SK-N-MC (cell line): Measurements from ENCODE around the gene SYCP2.

Experiments used
- DNase-seq: peaks from one replicate; pipeline ENCODE4 v3.0.0-alpha.2; 2011; ENCODE audit warnings: low read depth, low spot score
- H3K27ac ChIP-seq: fragments of 200-600 bp; sonication (generic); 2 replicates; pipeline ENCODE4 v1.5.1; 2016; ENCODE audit warnings: mixed run types
- H3K36me3 ChIP-seq: fragments of 200-600 bp; sonication (generic); 2 replicates; pipeline ENCODE4 v1.6.1; 2017; ENCODE audit warnings: antibody characterized with exemption, low read length, mixed read lengths; ENCODE audit not compliant: insufficient read depth
- H3K4me3 ChIP-seq: fragments of 200-600 bp; sonication (generic); 2 replicates; pipeline ENCODE4 v1.5.1; 2016
- H3K9ac ChIP-seq: fragments of 200-600 bp; sonication (generic); 2 replicates; pipeline ENCODE4 v1.8.0; 2017; ENCODE audit warnings: mixed run types, mixed read lengths; ENCODE audit not compliant: insufficient read length
- H3K9me3 ChIP-seq: fragments of 200-600 bp; sonication (generic); 2 replicates; pipeline ENCODE4 v1.6.1; 2017; ENCODE audit warnings: low read depth, mild to moderate bottlenecking, antibody characterized with exemption, low read length, moderate library complexity, mixed read lengths
- EZH2 ChIP-seq: fragments of 200-600 bp; sonication (generic); IDR thresholded peaks from one replicate; pipeline ENCODE4 v1.6.1; 2017; ENCODE audit warnings: antibody characterized with exemption
- FOXP2 ChIP-seq: optimal IDR thresholded peaks from 2 replicates; pipeline ENCODE3; 2011; ENCODE audit warnings: mild to moderate bottlenecking, moderate library complexity; ENCODE audit not compliant: insufficient read depth; ENCODE audit errors: extremely low read length, control extremely low read depth
- POLR2AphosphoS5 ChIP-seq: IDR thresholded peaks from 2 replicates; pipeline ENCODE4 v1.6.1; 2012; ENCODE audit warnings: mild to moderate bottlenecking, low read depth, low read length, borderline replicate concordance

The SYCP2 gene

GRCh38 chr20:59933296-59933848 is at the start of gene SYCP2:
Gene SYCP2 (minus strand): TSS chr20:59933637. CDS start chr20:59922413, 11,224 bp downstream.
- H3K27ac ChIP-seq, result no peak within 1 kb of the TSS
- H3K9me3 ChIP-seq, result no peaks in the 10 kb centered on the region
- H3K9ac ChIP-seq, result no peak within 1 kb of the TSS
- no peaks in the 10 kb centered on the region for H3K36me3 ChIP-seq
- TF ChIP-seq POLR2AphosphoS5, result no peak
- TF ChIP-seq EZH2, result no peak
- no peak for TF ChIP-seq FOXP2
- H3K4me3 ChIP-seq, result no peak within 1 kb of the TSS
- DNase-seq, result no peak

GRCh38 chr20:59983076-59983475 is 49.6 kb upstream of the SYCP2 start:
- TF ChIP-seq POLR2AphosphoS5 (no peak), FOXP2 (no peak), EZH2 (no peak)
- H3K9ac ChIP-seq, result no peak overlapping the region
- no peak for DNase-seq
- no peaks in the 10 kb centered on the region; the same call in 1 of the 2 replicates for H3K9me3 ChIP-seq
- H3K27ac ChIP-seq, result no peak overlapping the region
- no peak overlapping the region for H3K4me3 ChIP-seq
- no peaks in the 10 kb centered on the region for H3K36me3 ChIP-seq

GRCh38 chr20:59977086-59977485 is 43.6 kb upstream of the SYCP2 start:
- TF ChIP-seq FOXP2 (no peak), POLR2AphosphoS5 (no peak), EZH2 (no peak)
- H3K9ac ChIP-seq, result no peak overlapping the region
- H3K36me3 ChIP-seq, result no peaks in the 10 kb centered on the region

GRCh38 chr20:59976156-59976782 is 42.8 kb upstream of the SYCP2 start:
- TF ChIP-seq FOXP2 (no peak), EZH2 (no peak), POLR2AphosphoS5 (no peak)
- no peak overlapping the region for H3K9ac ChIP-seq
- no peak overlapping the region for H3K27ac ChIP-seq
- no peak for DNase-seq
- no peaks in the 10 kb centered on the region; the same call in 1 of the 2 replicates for H3K9me3 ChIP-seq
- no peaks in the 10 kb centered on the region for H3K36me3 ChIP-seq
- no peak overlapping the region for H3K4me3 ChIP-seq

More at GRCh38 chr20:59977086-59977485, 43.6 kb upstream of the SYCP2 start:
- DNase-seq, result no peak
- no peak overlapping the region for H3K27ac ChIP-seq
- H3K9me3 ChIP-seq, result no peaks in the 10 kb centered on the region; the same call in 1 of the 2 replicates
- H3K4me3 ChIP-seq, result no peak overlapping the region

- DNase-seq, result no peak
- H3K36me3 ChIP-seq, result no peaks in the 10 kb centered on the region
- no peaks in the 10 kb centered on the region for H3K9me3 ChIP-seq
- H3K27ac ChIP-seq, result no peak overlapping the region
- TF ChIP-seq POLR2AphosphoS5, result no peak
- no peak for TF ChIP-seq EZH2
- no peak for TF ChIP-seq FOXP2
- no peak overlapping the region for H3K9ac ChIP-seq
- H3K4me3 ChIP-seq, result no peak overlapping the region
These were observed 38.8 kb upstream of the SYCP2 start for GRCh38 chr20:59972037-59972801.

GRCh38 chr20:59971428-59971827 is 38.0 kb upstream of the SYCP2 start:
- H3K9ac ChIP-seq, result no peak overlapping the region

GRCh38 chr20:59966428-59966827 is 33.0 kb upstream of the SYCP2 start:
- Histone ChIP-seq H3K27ac (no peak overlapping the region), H3K36me3 (no peaks in the 10 kb centered on the region), H3K4me3 (no peak overlapping the region), H3K9me3 (no peaks in the 10 kb centered on the region), H3K9ac (no peak overlapping the region)
- TF ChIP-seq EZH2 (no peak), POLR2AphosphoS5 (no peak), FOXP2 (no peak)
- DNase-seq, result no peak

More at GRCh38 chr20:59971428-59971827, 38.0 kb upstream of the SYCP2 start:
- Histone ChIP-seq H3K9me3 (no peaks in the 10 kb centered on the region), H3K27ac (no peak overlapping the region), H3K4me3 (no peak overlapping the region), H3K36me3 (no peaks in the 10 kb centered on the region)
- DNase-seq, result no peak
- no peak for TF ChIP-seq POLR2AphosphoS5
- no peak for TF ChIP-seq EZH2
- TF ChIP-seq FOXP2, result no peak

- no peak for DNase-seq
- no peak overlapping the region for H3K9ac ChIP-seq
- no peaks in the 10 kb centered on the region for H3K9me3 ChIP-seq
- no peak overlapping the region for H3K27ac ChIP-seq
- TF ChIP-seq FOXP2 (no peak), EZH2 (no peak), POLR2AphosphoS5 (no peak)
- H3K36me3 ChIP-seq, result no peaks in the 10 kb centered on the region
- H3K4me3 ChIP-seq, result no peak overlapping the region
These were observed 28.7 kb upstream of the SYCP2 start for GRCh38 chr20:59962155-59962554.
